Dedifferentiated amniotic fluid mesenchymal stem cell (primary cell): ENCODE data around the gene CCDC85C.

ENCODE experiments used
- DNase-seq: peaks from one replicate; pipeline ENCODE4 v3.0.0-alpha.2; 2016; ENCODE audit errors: extremely low spot score

CCDC85C gene

DNA sequence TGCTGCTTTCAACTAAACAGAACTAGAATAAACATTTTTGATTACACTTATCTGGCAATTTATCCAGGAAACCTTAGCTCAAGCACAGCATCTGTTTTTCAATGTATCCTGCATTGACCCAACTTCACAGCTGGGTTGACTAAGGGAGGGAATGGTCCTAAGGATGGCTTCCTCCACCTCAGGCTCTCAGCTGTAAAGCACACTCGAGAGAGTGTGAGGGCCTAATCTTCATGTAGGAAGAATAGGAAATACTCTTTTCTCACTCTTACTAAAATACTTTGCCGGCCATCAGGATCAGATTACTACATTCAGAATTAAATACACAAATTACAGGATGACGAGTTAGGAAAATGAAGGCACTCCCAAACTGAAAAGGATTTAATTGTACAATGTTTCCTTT is 130.5 kb downstream of the CCDC85C start:
- no peak for DNase-seq

DNA sequence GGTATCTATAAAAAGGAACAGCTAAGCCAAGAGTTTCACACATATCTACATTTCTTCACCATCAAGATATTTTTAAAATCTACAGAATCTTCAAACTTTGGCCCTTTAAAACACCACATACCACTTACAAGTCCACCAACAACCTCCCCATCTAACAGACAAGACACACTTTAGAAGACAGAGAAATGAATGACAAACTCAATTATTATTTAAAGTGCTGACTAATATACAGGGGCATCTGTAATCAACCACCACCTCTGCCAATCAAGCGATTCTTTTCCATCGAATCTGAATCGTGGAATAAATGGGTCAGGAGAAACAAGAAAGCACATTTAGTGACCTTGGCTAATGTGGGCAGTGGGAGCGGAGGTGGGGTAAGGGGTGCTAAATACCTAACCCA is 131.1 kb downstream of the CCDC85C start:
- DNase-seq, result no peak

DNA sequence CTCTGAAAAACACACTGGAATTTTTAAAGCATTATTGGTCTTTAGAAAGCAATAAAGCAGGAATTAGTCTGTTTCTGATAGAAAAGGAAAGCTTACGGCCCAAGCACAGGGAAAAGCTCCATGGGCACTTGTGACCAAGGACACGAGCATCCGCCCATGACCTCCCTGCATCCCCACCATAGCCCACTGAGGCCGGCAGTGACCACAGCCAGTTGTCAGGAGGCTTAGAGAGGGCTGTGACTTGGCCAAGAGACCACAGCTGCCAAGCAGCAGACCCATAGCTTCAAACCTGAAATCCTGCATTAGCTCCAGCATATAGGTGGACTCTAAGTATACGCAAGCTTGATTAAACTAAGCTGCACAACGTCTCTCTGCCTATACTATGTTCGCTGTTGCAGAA is 132.3 kb downstream of the CCDC85C start:
- DNase-seq, result no peak

DNA sequence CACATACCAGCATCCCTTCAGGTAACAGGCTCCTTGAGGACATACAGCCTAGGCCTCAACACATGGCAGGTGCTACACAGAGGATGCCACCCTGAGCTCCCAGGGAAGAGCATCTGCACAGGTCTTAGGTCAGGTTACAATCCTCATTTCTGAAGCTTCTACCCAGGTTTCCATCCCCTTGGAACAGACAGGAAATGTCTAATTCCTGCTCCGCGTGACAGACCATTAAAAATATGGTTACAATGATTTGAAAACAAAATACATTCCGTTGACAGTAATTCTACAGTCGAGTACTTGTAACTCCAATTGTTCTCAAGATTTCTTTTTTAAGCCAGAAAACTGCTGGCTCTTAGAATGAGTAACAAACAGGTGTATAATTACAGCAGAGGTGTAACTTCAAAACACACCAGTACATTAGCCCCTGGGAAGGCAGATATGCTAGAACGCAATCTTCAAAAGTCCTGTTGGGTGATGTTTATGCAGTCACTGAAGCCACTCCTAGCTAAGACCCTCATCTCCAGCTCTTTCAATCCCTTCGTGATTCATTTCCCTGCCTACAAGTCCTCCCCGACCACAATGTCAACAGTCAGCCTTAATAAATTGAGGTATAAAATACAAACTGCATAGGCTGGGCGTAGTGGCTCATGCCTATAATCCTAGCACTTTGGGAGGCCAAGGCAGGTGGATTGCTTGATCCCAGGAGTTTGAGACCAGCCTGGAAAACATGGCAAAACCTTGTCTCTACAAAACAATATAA is 135.0 kb downstream of the CCDC85C start:
- no peak for DNase-seq

DNA sequence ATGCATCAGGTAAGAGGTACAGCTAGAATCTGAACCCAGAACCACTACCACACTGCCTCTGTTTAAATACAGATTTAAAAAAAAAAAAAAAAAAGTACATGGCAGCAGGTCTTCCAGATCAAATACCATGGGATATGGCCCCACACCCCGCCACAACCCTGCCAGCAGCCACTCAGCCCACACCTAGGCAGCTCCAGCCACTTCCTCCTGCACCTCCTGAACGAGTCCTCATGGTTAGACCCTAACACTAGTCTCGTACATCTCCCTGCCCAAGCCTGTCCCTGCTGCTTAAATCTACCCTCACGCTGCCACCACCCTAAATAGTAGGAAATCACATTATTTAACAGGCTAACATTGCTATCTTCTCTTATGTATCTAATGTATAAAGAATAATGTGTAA is 135.9 kb downstream of the CCDC85C start:
- DNase-seq, result no peak

DNA sequence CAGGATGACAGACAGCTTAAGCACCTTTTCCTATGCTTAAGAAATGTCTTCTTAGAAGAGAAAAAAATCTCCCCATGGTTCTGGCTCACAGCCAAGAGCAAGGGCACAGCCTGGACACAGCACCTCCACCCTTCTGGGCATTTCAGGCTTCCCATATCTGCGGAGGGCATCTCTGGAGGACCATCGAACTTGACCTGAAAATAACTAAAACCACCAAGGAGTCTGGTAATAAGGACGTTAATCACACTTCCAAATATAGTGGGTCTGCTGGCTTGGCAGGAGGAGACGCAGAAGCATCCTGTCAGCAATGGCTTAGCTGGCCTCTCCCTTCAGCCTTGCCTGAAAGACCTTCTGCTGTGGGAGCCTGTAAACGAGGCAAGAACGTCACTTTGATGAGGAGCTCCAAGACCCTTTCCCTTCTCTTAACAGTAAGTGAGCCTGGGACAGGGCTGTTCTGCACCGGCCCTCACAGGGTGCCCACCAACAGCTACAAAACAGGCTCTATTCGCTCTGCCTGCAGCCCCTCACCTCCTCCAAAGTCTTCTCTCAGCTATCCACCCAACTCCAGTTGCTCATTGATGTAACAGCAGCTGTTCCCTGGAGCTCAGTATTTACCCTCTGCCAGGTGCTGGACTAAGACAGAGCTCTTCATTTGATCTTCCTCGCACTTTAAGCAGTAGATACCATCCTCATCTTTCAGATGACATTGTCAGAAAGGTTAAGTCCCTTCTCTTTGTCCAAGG is 136.5 kb downstream of the CCDC85C start:
- no peak for DNase-seq

DNA sequence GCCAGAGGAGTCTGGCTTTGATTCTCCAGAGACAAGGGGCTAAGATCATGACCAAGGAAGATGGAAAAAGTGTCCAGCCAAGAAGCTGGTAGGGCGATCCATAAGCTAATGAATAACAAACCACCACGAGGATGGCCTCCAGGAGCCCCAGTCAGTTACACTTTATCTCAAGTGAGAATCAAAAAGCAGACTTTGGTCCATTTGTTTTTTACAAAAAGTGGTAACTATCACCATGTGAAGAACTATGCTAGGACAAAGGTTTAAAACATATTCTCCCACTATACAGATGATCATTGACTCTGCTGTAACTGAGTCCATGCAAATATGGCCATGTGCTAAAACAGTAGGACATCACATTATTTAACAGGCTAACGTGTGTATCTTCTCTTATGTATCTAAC is 137.2 kb downstream of the CCDC85C start:
- no peak for DNase-seq

DNA sequence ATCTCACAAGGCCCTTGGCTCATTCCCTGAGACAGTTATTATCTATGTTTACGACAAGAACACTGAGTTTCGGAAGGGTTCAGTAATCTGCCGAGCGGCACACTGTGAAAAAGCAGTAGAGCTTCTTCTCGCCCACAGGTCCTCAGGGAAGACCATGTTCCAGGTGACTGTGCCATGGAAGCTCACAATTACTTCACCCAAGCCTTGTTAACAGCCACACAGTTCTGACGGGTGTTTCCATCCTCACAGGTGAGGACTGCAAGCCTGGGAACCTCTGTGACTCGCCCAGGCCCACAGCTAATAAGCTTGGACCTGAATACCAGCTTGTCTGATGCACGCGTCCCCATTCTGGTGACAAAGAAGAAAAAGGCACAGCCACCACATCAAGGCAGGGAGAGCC is 138.7 kb downstream of the CCDC85C start:
- no peak for DNase-seq

DNA sequence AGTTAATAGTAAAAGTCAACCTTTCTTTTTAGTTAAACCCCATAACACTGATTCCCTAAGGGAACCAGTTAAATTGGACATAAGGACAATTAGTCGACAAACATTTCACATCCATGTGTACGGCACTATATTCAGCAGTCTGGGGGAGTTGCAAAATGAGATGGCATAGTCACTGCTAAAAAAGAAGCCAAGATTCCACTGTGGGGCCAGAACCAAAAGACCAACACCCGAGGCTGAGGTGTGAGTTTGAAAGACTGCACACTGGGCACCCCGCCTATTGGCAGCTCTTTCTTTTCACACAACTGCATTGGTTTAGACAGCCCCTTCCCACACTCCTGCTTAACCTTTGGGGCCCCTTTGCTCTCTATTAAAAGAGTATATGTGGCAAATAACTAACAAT is 140.0 kb downstream of the CCDC85C start:
- no peak for DNase-seq

DNA sequence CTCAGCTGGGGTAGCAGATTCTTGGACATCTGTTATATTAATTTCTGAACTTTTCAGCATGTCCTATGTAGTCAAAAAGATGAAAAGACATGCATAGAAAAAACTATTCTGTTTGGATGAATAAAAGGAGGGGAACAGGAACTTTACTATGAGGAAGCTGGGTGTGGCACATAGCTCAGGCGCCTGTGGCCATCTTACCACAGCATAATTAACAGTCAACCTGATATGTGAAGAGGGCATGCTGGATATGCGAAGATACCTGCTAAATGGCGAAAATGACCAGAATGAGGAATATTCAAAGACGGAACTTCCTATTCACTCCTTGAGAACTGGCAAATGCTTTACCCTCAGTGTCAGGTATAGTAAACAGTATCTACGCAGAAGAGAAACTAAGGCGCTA is 141.8 kb downstream of the CCDC85C start:
- DNase-seq, result no peak

DNA sequence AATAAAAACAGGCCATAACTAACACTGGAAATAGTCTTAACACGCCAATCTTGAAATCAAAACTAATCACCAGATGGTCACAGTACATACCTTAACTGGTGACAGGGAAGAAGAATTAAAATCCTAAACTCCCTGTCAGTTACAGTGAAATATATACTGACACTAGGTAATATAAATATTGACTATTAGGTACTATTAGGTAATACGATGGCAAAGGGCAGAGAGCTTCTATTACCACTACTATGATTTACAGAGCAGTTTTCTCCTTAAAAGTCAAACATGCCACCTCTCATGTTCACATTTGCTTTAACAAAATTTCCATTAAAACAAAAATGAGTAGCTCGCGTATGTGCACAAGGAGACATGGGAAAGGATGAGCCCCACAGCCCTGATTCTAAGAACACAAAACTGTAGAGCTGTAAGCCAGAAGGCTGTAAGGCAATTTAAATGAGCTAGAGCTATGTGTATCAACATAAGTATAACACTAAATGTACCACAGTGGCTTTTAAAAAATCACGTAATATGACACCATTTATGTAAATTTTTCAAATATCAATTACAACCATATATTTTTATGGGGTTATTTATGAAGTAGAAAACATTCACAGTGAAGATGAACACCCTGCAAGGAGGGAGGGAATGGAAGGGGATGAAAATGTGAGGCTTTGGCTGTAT is 142.5 kb downstream of the CCDC85C start:
- DNase-seq, result no peak

DNA sequence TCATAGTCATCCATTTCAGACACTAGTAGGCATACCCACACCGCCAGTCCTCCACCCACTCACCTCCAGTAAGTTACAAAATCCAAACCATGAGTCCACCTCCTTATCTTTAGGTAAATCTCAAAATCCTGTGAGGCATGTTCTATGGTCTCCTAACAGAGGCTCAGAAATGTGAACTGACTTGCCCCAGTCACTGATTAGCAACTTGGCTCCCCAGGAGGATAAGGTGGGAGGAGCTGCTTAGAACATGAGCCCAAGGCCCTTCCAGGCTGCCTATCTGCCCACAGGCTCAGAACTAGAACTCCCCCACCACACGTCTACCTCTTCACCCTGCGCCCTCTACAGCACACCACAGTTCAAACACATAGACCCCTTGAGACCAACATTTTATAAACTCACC is 143.2 kb downstream of the CCDC85C start:
- DNase-seq, result no peak

DNA sequence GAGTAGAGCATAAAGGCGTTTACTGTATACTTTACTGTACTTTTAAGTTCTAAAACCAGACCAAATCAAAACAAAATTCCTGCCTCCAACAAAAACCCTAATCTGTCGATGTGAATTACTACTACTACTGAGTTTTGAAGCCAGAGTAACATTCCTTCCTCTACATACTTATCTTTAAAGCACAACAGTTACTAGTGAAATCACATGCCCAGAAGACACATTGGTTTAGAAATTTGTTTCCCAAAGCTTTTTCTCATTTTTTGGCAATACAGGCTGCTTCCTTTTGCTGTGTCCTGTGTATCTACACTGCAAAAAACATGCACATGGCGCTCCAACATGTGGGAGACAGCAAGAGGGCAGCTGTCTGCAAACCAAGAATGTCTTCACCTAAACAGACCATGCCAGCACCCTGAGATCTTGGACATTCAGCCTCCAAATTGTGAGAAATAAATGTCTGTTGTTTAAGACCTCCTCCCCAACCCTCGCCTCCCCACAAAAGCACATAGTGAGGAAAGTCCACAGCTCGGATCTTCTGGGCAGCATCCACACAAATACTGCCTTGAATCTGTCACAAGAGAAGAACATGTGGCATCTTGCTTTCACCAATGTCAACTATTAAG is 144.4 kb downstream of the CCDC85C start:
- no peak for DNase-seq

DNA sequence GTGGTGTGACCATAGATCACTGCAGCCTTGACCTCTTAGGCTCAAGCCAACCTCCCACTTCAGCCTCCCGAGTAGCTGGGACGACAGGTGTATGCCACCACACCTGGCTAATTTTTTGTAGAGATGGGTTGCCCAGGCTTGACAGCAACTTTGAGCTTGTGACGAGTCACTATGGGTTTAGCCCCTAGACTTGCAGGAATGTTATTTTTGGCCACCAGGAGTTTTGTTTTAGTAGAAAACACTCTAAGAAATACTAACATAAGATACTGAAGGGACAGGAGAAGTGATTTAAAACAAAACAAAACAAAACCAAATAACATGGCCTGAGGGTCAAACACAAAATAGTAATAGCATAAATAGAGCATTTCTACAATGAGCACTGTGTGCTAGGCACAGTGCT is 149.8 kb downstream of the CCDC85C start:
- DNase-seq, result no peak

DNA sequence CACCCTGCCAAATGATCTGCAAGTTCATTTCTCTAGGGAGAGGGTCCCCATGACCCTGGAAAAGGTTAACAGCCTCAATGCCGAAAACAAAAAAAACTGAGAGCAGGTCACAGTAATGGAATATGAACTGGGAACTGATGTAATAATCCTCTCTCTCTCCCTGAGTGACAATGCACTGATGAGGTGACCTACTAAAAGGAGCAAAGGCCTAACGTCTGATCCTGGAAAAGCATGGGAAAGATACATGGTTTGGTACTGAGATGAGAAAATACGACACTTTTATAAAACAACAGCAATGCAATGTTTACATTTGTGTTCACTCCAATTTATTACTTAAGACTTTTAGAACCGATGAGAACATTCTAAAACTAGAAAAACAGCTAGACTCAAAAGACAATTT is 151.0 kb downstream of the CCDC85C start:
- no peak for DNase-seq

DNA sequence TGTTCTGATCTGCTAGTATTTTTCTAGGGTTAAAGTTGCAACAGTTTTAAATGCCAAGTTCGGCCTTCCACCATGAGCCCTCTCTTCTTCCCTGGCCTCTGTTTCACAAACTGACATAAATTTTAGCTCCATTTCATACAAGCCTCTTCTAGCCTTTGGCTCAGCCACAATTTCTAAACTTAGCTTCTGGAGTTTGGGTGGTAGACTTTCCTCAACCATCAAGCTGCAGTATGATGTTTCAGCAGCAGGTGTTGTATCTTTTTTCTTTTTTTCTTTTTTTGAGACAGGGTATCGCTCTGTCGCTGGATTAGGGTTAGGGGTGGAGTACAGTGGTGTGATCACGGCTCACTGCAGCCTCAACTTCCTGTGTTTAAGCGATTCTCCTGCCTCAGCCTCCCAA is 152.8 kb downstream of the CCDC85C start:
- no peak for DNase-seq

DNA sequence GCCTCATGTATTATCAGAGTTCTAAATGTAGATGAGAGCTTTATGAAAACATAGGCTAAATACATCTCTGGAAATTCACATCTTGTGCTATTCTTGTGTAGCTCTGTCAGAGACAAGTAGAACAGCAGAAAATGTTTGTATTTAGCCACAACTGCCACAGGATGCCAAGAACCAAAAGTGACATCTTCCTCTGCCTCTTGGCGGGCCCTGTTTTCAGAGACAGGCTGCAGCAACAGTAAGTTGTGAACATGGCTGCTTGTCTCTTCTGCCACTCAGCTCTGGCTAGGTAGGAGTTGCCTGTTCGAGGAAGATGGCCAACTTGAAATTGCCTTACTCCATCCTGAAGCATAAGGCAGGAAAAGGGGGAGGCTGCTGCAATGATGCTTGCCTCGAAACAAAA is 153.7 kb downstream of the CCDC85C start:
- DNase-seq, result no peak
